Keratinocyte (primary cell): Measurements from ENCODE around the gene ASPSCR1.

Experiments used
- CTCF ChIP-seq, 3 experiments: IDR thresholded peaks in 1 of 3; conservative IDR thresholded peaks in 1 of 3; optimal IDR thresholded peaks in 1 of 3; 2 replicates in 2 of 3; 3 replicates in 1 of 3; pipeline versions ENCODE3 to v1.5.1; 2011; ENCODE audit warnings: low read length in 3 of 3, mild to moderate bottlenecking in 3 of 3, moderate library complexity in 2 of 3, control low read depth in 1 of 3, inconsistent platforms in 1 of 3; ENCODE audit not compliant: insufficient read depth in 2 of 3; ENCODE audit errors: extremely low read depth in 1 of 3
- EZH2 ChIP-seq: IDR thresholded peaks from one replicate; pipeline ENCODE4 v1.6.1; 2012; ENCODE audit warnings: inconsistent platforms, mild to moderate bottlenecking, low read length, moderate library complexity

GRCh38 chr17:82005701-82006348 lies 28.4 kb downstream of the ASPSCR1 start:
- no peak for TF ChIP-seq CTCF (optimal IDR thresholded peaks at IDR 0.05 in 1 of 3, IDR thresholded peaks at IDR 0.05 in 1 of 3, conservative IDR thresholded peaks at IDR 0.05 in 1 of 3; ENCODE audit: extremely low read depth in 1 of 3, insufficient read depth in 2 of 3, low read length in 3 of 3)
- no peak for TF ChIP-seq EZH2
